Body of pancreas (tissue), 4 donors: Measurements from ENCODE around the gene MAPK8IP2.
"Not testable (repeated sequence)": the region's sequence is repeated elsewhere in the genome, so short reads cannot be mapped to it uniquely, and the experiment has no call there.

ENCODE experiments used
- POLR2A ChIP-seq, 3 donors: fragments of 450-650 bp; IDR thresholded peaks; one replicate each; pipeline ENCODE4 v1.6.1; 2016; ENCODE audit warnings: antibody characterized with exemption in 3 of 3, mild to moderate bottlenecking in 2 of 3
- TF ChIP-seq, protein P1 (sequence below), 7 experiments: fragments of 450-650 bp in 4 of 7; fragments of 200-600 bp in 3 of 7; sonication (generic) in 3 of 7; IDR thresholded peaks; one replicate each; pipeline ENCODE4 v1.5.1; 2016 to 2019; ENCODE audit warnings: antibody characterized with exemption in 7 of 7

DNA sequence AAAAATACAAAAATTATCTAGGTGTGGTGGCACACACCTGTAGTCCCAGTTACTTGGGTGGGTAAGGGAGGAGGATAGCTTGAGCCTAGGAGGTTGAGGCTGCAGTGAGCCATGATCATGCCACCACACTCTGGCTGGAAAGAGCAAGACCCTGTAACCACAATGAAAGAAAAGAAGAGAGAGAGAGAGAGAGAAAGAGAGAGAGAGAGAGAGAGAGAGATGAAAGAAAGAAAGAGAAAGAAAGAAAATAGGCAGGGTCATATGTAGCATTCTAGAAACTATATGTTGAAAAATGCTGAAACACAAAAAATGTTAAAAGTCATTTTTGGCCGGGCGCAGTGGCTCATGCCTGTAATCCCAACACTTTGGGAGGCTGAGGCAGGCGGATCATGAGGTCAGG lies 13.7 kb downstream of the MAPK8IP2 start:
- TF ChIP-seq, protein P1, sequence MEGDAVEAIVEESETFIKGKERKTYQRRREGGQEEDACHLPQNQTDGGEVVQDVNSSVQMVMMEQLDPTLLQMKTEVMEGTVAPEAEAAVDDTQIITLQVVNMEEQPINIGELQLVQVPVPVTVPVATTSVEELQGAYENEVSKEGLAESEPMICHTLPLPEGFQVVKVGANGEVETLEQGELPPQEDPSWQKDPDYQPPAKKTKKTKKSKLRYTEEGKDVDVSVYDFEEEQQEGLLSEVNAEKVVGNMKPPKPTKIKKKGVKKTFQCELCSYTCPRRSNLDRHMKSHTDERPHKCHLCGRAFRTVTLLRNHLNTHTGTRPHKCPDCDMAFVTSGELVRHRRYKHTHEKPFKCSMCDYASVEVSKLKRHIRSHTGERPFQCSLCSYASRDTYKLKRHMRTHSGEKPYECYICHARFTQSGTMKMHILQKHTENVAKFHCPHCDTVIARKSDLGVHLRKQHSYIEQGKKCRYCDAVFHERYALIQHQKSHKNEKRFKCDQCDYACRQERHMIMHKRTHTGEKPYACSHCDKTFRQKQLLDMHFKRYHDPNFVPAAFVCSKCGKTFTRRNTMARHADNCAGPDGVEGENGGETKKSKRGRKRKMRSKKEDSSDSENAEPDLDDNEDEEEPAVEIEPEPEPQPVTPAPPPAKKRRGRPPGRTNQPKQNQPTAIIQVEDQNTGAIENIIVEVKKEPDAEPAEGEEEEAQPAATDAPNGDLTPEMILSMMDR (IDR thresholded peaks at IDR 0.05) = not testable (repeated sequence)
- not testable (repeated sequence) for TF ChIP-seq POLR2A (IDR thresholded peaks at IDR 0.05)
